H1 (cell line): ENCODE data around the gene ZNF70. TPM values are rescaled to one million over a fixed set of nuclear protein-coding genes. Genes with fewer than 3 reads are reported as not detected.

ENCODE experiments used
- CTCF ChIA-PET: fragments of 300-600 bp; sonication (Branson Sonifier 250); formaldehyde crosslinking; loops from one replicate; lab custom pipeline; 2021; ENCODE audit not compliant: partially characterized antibody; lab: Charles Lee
- POLR2A ChIA-PET: fragments of 300-600 bp; sonication (Branson Sonifier 250); formaldehyde crosslinking; loops from one replicate; lab custom pipeline; 2021; ENCODE audit warnings: inconsistent platforms; ENCODE audit not compliant: partially characterized antibody; lab: Charles Lee
- DNase-seq, 2 experiments: peaks; one replicate each; pipeline versions ENCODE4 v3.0.0 to v3.0.0-alpha.2; 2010 to 2022; ENCODE audit warnings: low spot score in 2 of 2, low read depth in 1 of 2, mixed read lengths in 1 of 2
- FAIRE-seq: peaks from 2 replicates; lab custom pipeline; 2011; peaks lifted over from hg19 to GRCh38; lab: Jason Lieb, UNC
- H2AFZ ChIP-seq: 2 replicates; pipeline ENCODE4 v1.8.1; 2012; ENCODE audit warnings: low read length, inconsistent platforms
- H2AK5ac ChIP-seq: 2 replicates; pipeline ENCODE4 v1.6.1; 2013; ENCODE audit warnings: low read depth, low read length
- H2BK120ac ChIP-seq: replicated peaks from 2 replicates; pipeline ENCODE3; 2013; ENCODE audit warnings: low read depth, low read length, inconsistent platforms
- H2BK12ac ChIP-seq: 2 replicates; pipeline ENCODE4 v1.6.1; 2013; ENCODE audit warnings: low read depth, low read length
- H2BK15ac ChIP-seq: 2 replicates; pipeline ENCODE4 v1.6.1; 2013; ENCODE audit warnings: low read length
- H2BK20ac ChIP-seq: 2 replicates; pipeline ENCODE4 v1.6.1; 2013; ENCODE audit warnings: low read length
- H2BK5ac ChIP-seq: 2 replicates; pipeline ENCODE4 v1.6.1; 2013; ENCODE audit warnings: low read depth, low read length
- H3K14ac ChIP-seq: 2 replicates; pipeline ENCODE4 v1.6.1; 2013; ENCODE audit warnings: inconsistent platforms; ENCODE audit not compliant: insufficient read length
- H3K18ac ChIP-seq: 2 replicates; pipeline ENCODE4 v1.6.1; 2013; ENCODE audit warnings: low read length; ENCODE audit errors: extremely low read depth
- H3K23ac ChIP-seq: 2 replicates; pipeline ENCODE4 v1.6.1; 2013; ENCODE audit warnings: inconsistent platforms; ENCODE audit not compliant: insufficient read length
- H3K23me2 ChIP-seq: 2 replicates; pipeline ENCODE4 v1.6.1; 2013; ENCODE audit warnings: low read depth, low read length
- H3K27ac ChIP-seq: 2 replicates; pipeline ENCODE4 v1.6.1; 2011; ENCODE audit warnings: low read depth, low read length, inconsistent platforms
- H3K27me3 ChIP-seq, 4 experiments: replicated peaks in 1 of 4; 1 replicate in 1 of 4; 2 replicates in 3 of 4; pipeline versions ENCODE4 v1.6.1 to v1.8.1; 2011 to 2013; ENCODE audit warnings: low read length in 3 of 4, mild to moderate bottlenecking in 3 of 4, inconsistent platforms in 2 of 4, mixed read lengths in 2 of 4, moderate library complexity in 1 of 4; ENCODE audit not compliant: control insufficient read depth in 3 of 4, insufficient read depth in 3 of 4; ENCODE audit errors: extremely low read depth in 1 of 4
- H3K36me3 ChIP-seq, 4 experiments: 2 replicates each; pipeline versions ENCODE4 v1.6.1 to v1.8.1; 2011 to 2013; ENCODE audit warnings: mild to moderate bottlenecking in 4 of 4, low read length in 3 of 4, moderate library complexity in 2 of 4, control low read depth in 1 of 4, inconsistent platforms in 1 of 4; ENCODE audit not compliant: insufficient read depth in 4 of 4, control insufficient read depth in 2 of 4
- H3K4ac ChIP-seq: replicated peaks from 2 replicates; pipeline ENCODE3; 2013; ENCODE audit warnings: low read length, low read depth, mixed read lengths, inconsistent platforms; ENCODE audit not compliant: insufficient read length
- H3K4me1 ChIP-seq, 4 experiments: replicated peaks in 1 of 4; 1 replicate in 1 of 4; 2 replicates in 3 of 4; pipeline versions ENCODE4 v1.6.1 to v1.8.1; 2011 to 2013; ENCODE audit warnings: low read length in 3 of 4, inconsistent platforms in 2 of 4, mixed read lengths in 1 of 4; ENCODE audit not compliant: insufficient read depth in 4 of 4, control insufficient read depth in 3 of 4
- H3K4me2 ChIP-seq, 2 experiments: 2 replicates each; pipeline versions ENCODE4 v1.6.1 to v1.8.1; 2011 to 2013; ENCODE audit warnings: low read depth in 2 of 2, low read length in 2 of 2, control low read depth in 1 of 2, inconsistent platforms in 1 of 2, mild to moderate bottlenecking in 1 of 2; ENCODE audit not compliant: insufficient read depth in 1 of 2
- H3K4me3 ChIP-seq, 4 experiments: fragments of 200-600, 300-600 bp in 1 of 4; sonication (generic), shearing (Covaris generic), sonication (Bioruptor Twin) in 1 of 4; 2 replicates each; pipeline versions ENCODE4 v1.5.1 to v1.8.1; 2011 to 2016; ENCODE audit warnings: low read length in 4 of 4, low read depth in 3 of 4, control low read depth in 2 of 4, inconsistent platforms in 2 of 4, mild to moderate bottlenecking in 2 of 4, mixed read lengths in 1 of 4, moderate library complexity in 1 of 4; ENCODE audit not compliant: insufficient read depth in 2 of 4; ENCODE audit errors: extremely low read depth in 1 of 4
- H3K56ac ChIP-seq: replicated peaks from 2 replicates; pipeline ENCODE3; 2013; ENCODE audit warnings: low read depth, mild to moderate bottlenecking, mixed read lengths, low read length, inconsistent platforms; ENCODE audit not compliant: insufficient read length
- H3K79me1 ChIP-seq: 2 replicates; pipeline ENCODE4 v1.6.1; 2013; ENCODE audit warnings: low read depth, low read length, control low read depth
- H3K79me2 ChIP-seq, 2 experiments: 2 replicates each; pipeline versions ENCODE4 v1.6.1 to v1.8.1; 2012 to 2013; ENCODE audit warnings: low read length in 2 of 2, mild to moderate bottlenecking in 2 of 2, inconsistent platforms in 1 of 2; ENCODE audit not compliant: insufficient read depth in 2 of 2, control insufficient read depth in 1 of 2
- H3K9ac ChIP-seq, 4 experiments: replicated peaks in 1 of 4; 1 replicate in 1 of 4; 2 replicates in 3 of 4; pipeline versions ENCODE4 v1.6.1 to v1.8.1; 2011 to 2013; ENCODE audit warnings: low read depth in 3 of 4, low read length in 3 of 4, control low read depth in 2 of 4, mild to moderate bottlenecking in 2 of 4, moderate library complexity in 2 of 4, inconsistent platforms in 1 of 4; ENCODE audit errors: extremely low read depth in 1 of 4
- H3K9me3 ChIP-seq, 2 experiments: 2 replicates each; pipeline versions ENCODE4 v1.6.1 to v1.8.1; 2012 to 2013; ENCODE audit warnings: mild to moderate bottlenecking in 2 of 2, moderate library complexity in 2 of 2, control low read depth in 1 of 2, inconsistent platforms in 1 of 2, low read depth in 1 of 2, low read length in 1 of 2, mixed read lengths in 1 of 2; ENCODE audit not compliant: insufficient read depth in 2 of 2
- H4K20me1 ChIP-seq, 2 experiments: replicated peaks in 1 of 2; 2 replicates each; pipeline versions ENCODE3 to v1.8.1; 2011 to 2013; ENCODE audit warnings: inconsistent platforms in 2 of 2, low read length in 2 of 2, mild to moderate bottlenecking in 1 of 2; ENCODE audit not compliant: insufficient read depth in 2 of 2, control insufficient read depth in 1 of 2
- H4K5ac ChIP-seq: 2 replicates; pipeline ENCODE4 v1.6.1; 2013; ENCODE audit warnings: low read length, low read depth, mixed read lengths, inconsistent platforms; ENCODE audit not compliant: insufficient read length
- H4K8ac ChIP-seq: 2 replicates; pipeline ENCODE4 v1.8.0; 2013; ENCODE audit warnings: mild to moderate bottlenecking, moderate library complexity, low read length, inconsistent platforms; ENCODE audit not compliant: insufficient read depth; ENCODE audit errors: extremely low read depth
- H4K91ac ChIP-seq: replicated peaks from 2 replicates; pipeline ENCODE3; 2013; ENCODE audit warnings: low read length, mixed read lengths, inconsistent platforms; ENCODE audit not compliant: insufficient read length
- CBX8 ChIP-seq: fragments of 300-800, 300-1000 bp; sonication (generic); IDR thresholded peaks from 2 replicates; pipeline ENCODE4 v1.7.1; 2016; ENCODE audit warnings: low read depth, low read length, borderline replicate concordance
- CEBPB ChIP-seq: IDR thresholded peaks from 2 replicates; pipeline ENCODE4 v1.6.1; 2012; ENCODE audit warnings: low read depth, low read length
- WGBS, 2 experiments: shearing (Covaris generic) in 1 of 2; methylation state at CpG; one replicate each; pipeline versions ENCODE4 v1.1.6 to v1.1.7; 2013 to 2015; ENCODE audit warnings: low lambda C conversion rate in 2 of 2, mixed read lengths in 2 of 2, inconsistent platforms in 1 of 2, low coverage in 1 of 2, missing lambda C conversion rate in 1 of 2; ENCODE audit not compliant: insufficient replicate concordance in 2 of 2, insufficient coverage in 1 of 2, insufficient read length in 1 of 2; ENCODE audit errors: extremely low coverage in 1 of 2, missing lambda C conversion rate in 1 of 2; 5-methylcytosine and 5-hydroxymethylcytosine counted together
- polyA plus RNA-seq, 7 experiments: library from polyadenylated mRNA; depleted of rRNA in 3 of 7; stranded (reverse) in 5 of 7; unstranded in 2 of 7; fragments of >200 nt in 5 of 7; fragments of 200-250 nt in 2 of 7; gene quantifications; 1 replicate in 5 of 7; 2 replicates in 1 of 7; 4 replicates in 1 of 7; pipeline versions ENCODE4 v1.2.1 to v1.2.3, GENCODE V29; 2011 to 2013; ENCODE audit warnings: missing spikeins in 2 of 7, mixed read lengths in 2 of 7
- total RNA-seq: library from RNA; stranded (reverse); fragmentation: NEBNext Ultra II Directional; extraction: Animal tissue kit (Norgen Biotek cat#: 25700); gene quantifications from 2 replicates; pipeline ENCODE4 v1.2.1, GENCODE V29; 2021
- TF ChIP-seq, protein P1 (sequence below): IDR thresholded peaks from 2 replicates; pipeline ENCODE4 v1.6.1; 2012; ENCODE audit warnings: inconsistent platforms

Gene ZNF70
- total and polyA plus RNA-seq, 2 of the 8 experiments (the other 6 are each of a cell fraction or from before 2014, with no cell fraction given) = 1.1 to 2.6 TPM

- WGBS, 2 experiments = 93% methylated on average over 12 of the region's 17 CpGs; no CpG with 5 or more reads in 1 of the 2 experiments
- Histone ChIP-seq H3K4me1 (peaks cover 0 to 5% (median 2%) of the 10 kb centered on the region in 4 experiments; a peak in 5 of 7 replicates), H4K91ac (no peak overlapping the region), H2BK20ac (no peak overlapping the region), H3K27ac (no peak overlapping the region), H2BK12ac (no peak overlapping the region), H2AFZ (no peak overlapping the region), H3K56ac (no peak overlapping the region), H3K9ac (no peak overlapping the region), H3K14ac (no peak overlapping the region), H3K79me1 (peaks cover 12% of the 10 kb centered on the region), H3K23me2 (no peaks in the 10 kb centered on the region), H2BK5ac (no peak overlapping the region), H3K18ac (no peak overlapping the region), H3K4ac (no peak overlapping the region), H3K27me3 (no peaks in the 10 kb centered on the region; a peak in 1 of 7 replicates), H3K79me2 (peaks cover 0 to 6% of the 10 kb centered on the region in 2 experiments; a peak in 1 of 4 replicates), H3K23ac (no peak overlapping the region), H4K20me1 (peaks cover 0 to 2% of the 10 kb centered on the region in 2 experiments), H2BK120ac (no peak overlapping the region), H3K4me2 (no peak overlapping the region), H4K5ac (no peak overlapping the region), H2AK5ac (no peak overlapping the region), H2BK15ac (no peak overlapping the region), H3K4me3 (no peak overlapping the region), H4K8ac (no peak overlapping the region), H3K9me3 (no peaks in the 10 kb centered on the region), H3K36me3 (peaks cover 5 to 11% (median 8%) of the 10 kb centered on the region in 4 experiments; a peak in 6 of 8 replicates)
- CTCF ChIA-PET = interaction anchor here (1.1 to 2.5 kb wide), 4 partner anchors 10 to 53 kb away, joined by 3 to 7 read pairs (median 6); partner anchors contain the start of gene VPREB3
- TF ChIP-seq CEBPB (no peak), CBX8 (no peak)
- TF ChIP-seq, protein P1, sequence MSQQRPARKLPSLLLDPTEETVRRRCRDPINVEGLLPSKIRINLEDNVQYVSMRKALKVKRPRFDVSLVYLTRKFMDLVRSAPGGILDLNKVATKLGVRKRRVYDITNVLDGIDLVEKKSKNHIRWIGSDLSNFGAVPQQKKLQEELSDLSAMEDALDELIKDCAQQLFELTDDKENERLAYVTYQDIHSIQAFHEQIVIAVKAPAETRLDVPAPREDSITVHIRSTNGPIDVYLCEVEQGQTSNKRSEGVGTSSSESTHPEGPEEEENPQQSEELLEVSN = no peak
- DNase-seq (no peak), FAIRE-seq (no peak)
- POLR2A ChIA-PET = interaction anchor here (0.6 to 1.5 kb wide), 2 partner anchors 11 to 68 kb away, joined by 3 to 6 read pairs; partner anchors contain the start of gene SMARCB1
Measured at GRCh38 chr22:23718371-23719165, 32.3 kb downstream of the ZNF70 start.
